ENCODE data around the gene FZD10. TPM values are rescaled to one million over a fixed set of nuclear protein-coding genes. Genes with fewer than 3 reads are reported as not detected.

FZD10 gene
- total RNA-seq, 1 donor, result not detected

DNA sequence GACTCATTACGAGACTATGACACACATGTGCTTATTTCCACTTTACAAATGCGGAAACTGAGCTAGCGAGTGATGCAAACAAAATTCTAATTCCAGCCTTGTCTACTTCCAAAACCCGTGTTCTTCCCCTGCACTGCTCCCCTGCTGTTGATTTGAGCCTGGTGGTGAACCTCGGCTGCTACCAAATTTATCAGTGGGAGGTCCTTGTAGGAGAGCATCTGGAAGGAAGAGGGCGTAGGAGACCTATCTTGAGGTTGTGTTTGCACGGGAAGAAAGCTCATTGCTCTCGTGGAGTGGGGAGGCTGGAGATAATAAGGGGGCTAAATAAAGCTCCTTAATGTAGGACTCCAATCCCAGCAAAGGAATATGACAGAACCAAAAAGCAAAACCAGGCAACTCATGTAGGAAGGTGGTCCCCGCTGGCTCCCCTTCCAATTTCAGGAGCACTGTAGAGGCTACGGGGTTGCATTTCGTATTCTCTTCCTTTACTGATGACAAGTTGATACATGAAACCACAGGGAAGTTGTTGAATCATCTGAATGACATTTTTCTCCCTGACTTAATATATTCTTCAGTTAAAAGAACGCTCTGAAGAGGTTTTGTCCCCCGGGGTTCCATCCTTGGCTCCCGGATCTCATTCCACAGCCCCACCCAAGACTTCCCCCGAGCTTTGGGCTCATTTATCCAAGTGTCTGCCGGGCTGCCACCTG, 52.6 kb downstream of the FZD10 start:
- TF ChIP-seq, protein P1, sequence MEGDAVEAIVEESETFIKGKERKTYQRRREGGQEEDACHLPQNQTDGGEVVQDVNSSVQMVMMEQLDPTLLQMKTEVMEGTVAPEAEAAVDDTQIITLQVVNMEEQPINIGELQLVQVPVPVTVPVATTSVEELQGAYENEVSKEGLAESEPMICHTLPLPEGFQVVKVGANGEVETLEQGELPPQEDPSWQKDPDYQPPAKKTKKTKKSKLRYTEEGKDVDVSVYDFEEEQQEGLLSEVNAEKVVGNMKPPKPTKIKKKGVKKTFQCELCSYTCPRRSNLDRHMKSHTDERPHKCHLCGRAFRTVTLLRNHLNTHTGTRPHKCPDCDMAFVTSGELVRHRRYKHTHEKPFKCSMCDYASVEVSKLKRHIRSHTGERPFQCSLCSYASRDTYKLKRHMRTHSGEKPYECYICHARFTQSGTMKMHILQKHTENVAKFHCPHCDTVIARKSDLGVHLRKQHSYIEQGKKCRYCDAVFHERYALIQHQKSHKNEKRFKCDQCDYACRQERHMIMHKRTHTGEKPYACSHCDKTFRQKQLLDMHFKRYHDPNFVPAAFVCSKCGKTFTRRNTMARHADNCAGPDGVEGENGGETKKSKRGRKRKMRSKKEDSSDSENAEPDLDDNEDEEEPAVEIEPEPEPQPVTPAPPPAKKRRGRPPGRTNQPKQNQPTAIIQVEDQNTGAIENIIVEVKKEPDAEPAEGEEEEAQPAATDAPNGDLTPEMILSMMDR (IDR thresholded peaks at IDR 0.05; ENCODE audit: insufficient read depth, low read length), result no peak
- DNase-seq (ENCODE audit: low read depth), result no peak
- no peak overlapping the region for H3K4me3 ChIP-seq (ENCODE audit: low read depth, low read length)

Other genes with a start within 250 kb of the FZD10 start
- gene PIWIL1, start 175.4 kb downstream of the FZD10 start, total RNA-seq (ENCODE audit: low replicate concordance), result not detected in 2 replicates